Mesodermal cell (in vitro differentiated cells): Measurements from ENCODE around the gene PEX16.

Experiments
- H3K27ac ChIP-seq: 2 replicates; pipeline ENCODE4 v1.7.0; 2013; ENCODE audit warnings: mild to moderate bottlenecking, low read depth, low read length, moderate library complexity; ENCODE audit not compliant: severe bottlenecking
- H3K36me3 ChIP-seq: 2 replicates; pipeline ENCODE4 v1.7.1; 2013; ENCODE audit warnings: mild to moderate bottlenecking, low read length, moderate library complexity; ENCODE audit not compliant: control insufficient read depth, insufficient read depth
- H3K4me1 ChIP-seq: one replicate; pipeline ENCODE4 v1.7.1; 2013; ENCODE audit warnings: mild to moderate bottlenecking, low read length; ENCODE audit not compliant: insufficient read depth, control insufficient read depth, poor library complexity, severe bottlenecking
- H3K4me3 ChIP-seq: 2 replicates; pipeline ENCODE4 v1.7.0; 2013; ENCODE audit warnings: low read length, control low read depth, mild to moderate bottlenecking; ENCODE audit not compliant: insufficient read depth, poor library complexity, severe bottlenecking; ENCODE audit errors: extremely low read depth
- H3K9me3 ChIP-seq: 2 replicates; pipeline ENCODE4 v1.7.1; 2013; ENCODE audit warnings: mild to moderate bottlenecking, low read length, moderate library complexity; ENCODE audit not compliant: control insufficient read depth
- WGBS, 2 experiments: methylation state at CpG; one replicate each; pipeline ENCODE4 v1.1.5; 2013; ENCODE audit warnings: missing lambda C conversion rate in 2 of 2; ENCODE audit not compliant: insufficient coverage in 2 of 2; 5-methylcytosine and 5-hydroxymethylcytosine counted together

PEX16 gene

DNA sequence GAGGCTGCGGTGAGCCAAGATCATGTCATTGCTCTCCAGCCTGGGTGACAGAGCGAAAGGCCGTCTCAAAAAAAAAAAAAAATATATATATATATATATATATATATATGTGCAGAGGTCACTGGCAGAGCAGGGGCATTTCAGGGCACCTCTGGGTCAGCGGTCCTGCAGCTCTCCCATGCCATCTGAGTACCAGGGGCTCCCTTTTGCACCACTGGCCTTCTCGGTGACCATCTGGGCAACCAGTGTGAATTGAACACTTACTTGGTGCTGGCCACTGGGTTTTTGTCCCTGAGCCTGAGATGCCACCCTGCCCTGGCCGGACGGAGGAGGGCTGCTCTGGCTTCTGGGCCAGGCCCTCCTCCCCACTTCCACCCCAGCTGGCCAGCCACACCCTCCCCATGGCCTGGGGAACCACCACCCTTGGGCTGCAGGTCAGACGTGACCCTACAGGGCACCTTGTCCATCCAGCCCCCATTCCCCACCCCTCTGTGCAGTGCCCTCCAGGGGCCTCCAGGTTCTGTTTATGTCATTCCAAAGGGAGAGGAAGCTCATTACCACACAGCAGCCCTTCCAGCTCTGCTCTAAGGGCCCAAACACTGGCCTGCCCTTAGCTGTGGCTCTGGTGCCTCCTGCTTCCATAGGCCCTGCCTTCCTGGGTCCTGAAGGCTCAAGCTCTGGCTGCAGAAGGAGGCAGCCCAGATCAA is 22.0 kb downstream of the PEX16 start:
- Histone ChIP-seq H3K4me1 (peaks cover 10% of the 10 kb centered on the region), H3K27ac (no peak overlapping the region), H3K36me3 (no peaks in the 10 kb centered on the region), H3K9me3 (no peaks in the 10 kb centered on the region), H3K4me3 (no peak overlapping the region)
- 92 to 93% methylated on average over 5 of the region's 8 CpGs for WGBS, 2 experiments

DNA sequence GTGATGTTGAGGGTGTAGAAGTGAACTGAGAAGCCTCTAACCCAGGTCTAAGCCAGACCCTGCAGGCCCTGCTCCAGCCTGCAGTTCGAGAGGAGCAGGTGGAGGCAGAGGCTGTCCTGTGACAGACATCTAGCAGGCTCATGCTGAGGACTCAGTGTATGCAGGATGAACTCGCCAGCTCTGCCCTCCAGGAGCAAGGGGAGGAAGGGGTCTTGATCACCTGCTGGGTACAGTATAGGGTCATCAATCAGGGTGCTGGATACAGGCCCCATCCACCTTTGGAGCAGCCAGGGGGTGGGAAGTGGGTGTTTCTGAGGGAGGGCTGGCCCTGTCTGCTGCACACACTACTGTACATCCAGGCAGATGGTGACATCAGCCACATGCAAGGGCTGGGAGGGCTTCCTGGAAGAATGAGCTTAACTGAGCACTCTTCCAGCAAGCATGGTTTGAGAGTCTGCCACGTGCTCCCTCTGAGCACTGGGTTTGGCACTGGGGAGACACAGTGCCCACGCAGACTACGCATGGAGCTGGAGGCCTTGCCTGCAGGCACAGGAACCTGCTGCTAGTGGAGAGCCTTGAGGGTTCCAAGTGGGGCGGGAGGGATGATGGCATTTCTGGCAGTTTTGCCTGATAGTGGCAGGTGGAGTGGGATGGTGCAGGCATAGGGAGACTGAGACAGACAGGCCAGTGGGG is 23.0 kb downstream of the PEX16 start:
- H3K36me3 ChIP-seq: no peaks in the 10 kb centered on the region
- peaks cover 8% of the 10 kb centered on the region for H3K4me1 ChIP-seq
- no peak overlapping the region for H3K4me3 ChIP-seq
- no peak overlapping the region for H3K27ac ChIP-seq
- 72 to 83% methylated on average over 3 to 6 of the region's 6 CpGs for WGBS, 2 experiments
- H3K9me3 ChIP-seq: no peaks in the 10 kb centered on the region

DNA sequence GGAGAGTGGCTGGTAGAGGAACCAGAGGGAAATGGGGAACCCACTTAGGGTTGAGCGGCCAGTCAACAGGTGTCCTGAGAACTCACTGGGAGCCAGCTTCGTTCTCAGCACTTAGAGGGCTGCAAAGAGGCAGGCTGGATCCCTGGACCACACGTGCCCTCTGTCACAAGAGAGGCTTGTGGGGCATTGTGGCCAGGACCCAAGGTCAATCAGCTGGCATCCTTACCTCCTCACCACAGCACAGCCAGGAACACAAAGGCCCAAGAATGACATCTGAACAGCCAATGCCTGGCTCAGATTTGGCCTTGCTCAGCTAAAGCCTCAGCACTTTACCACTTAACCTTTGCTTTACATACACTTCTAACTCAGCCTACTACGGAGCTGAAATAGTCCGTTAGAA is 24.8 kb downstream of the PEX16 start:
- no peaks in the 10 kb centered on the region for H3K9me3 ChIP-seq
- 72 to 83% methylated on average over 3 to 5 of the region's 5 CpGs for WGBS, 2 experiments
- H3K4me1 ChIP-seq: peaks cover 5% of the 10 kb centered on the region
- no peak overlapping the region for H3K4me3 ChIP-seq
- no peak overlapping the region for H3K27ac ChIP-seq
- H3K36me3 ChIP-seq: no peaks in the 10 kb centered on the region

DNA sequence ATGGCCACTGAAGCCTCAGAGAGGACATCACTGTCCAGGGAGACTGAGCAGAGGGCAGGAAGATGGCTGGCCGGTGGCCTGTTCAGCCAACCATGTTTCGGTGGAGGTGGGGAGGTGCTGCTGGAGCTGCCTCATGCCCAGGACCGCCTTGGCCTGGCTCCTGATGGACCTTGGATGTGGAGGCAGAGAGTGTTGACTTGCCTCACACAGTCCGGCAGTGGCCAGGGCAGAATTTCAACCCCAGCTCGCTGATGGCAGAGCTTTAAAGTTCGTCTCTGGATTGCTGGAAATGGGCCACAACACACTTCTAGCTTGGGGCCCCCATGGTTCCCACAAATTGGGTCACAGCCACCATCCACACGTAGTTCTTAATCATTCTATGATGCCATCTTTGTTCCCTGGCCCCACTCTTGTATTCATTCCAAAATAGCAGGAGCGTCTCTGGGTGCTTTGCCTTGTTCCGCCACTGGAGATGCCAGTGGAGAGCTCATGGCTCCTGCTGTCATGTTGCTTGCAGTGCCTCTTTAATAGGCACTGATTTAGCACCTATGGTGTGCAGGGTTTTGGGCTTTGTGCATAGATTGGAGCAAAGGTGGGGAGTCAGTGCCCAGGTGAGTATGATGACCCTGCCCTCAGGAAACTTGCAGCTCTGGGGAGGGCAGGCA is 26.7 kb downstream of the PEX16 start:
- Histone ChIP-seq H3K4me1 (peaks cover under 1% of the 10 kb centered on the region), H3K9me3 (no peaks in the 10 kb centered on the region), H3K27ac (no peak overlapping the region), H3K4me3 (no peak overlapping the region), H3K36me3 (no peaks in the 10 kb centered on the region)
- WGBS, 2 experiments: 85 to 88% methylated on average over 9 of the region's 9 CpGs

DNA sequence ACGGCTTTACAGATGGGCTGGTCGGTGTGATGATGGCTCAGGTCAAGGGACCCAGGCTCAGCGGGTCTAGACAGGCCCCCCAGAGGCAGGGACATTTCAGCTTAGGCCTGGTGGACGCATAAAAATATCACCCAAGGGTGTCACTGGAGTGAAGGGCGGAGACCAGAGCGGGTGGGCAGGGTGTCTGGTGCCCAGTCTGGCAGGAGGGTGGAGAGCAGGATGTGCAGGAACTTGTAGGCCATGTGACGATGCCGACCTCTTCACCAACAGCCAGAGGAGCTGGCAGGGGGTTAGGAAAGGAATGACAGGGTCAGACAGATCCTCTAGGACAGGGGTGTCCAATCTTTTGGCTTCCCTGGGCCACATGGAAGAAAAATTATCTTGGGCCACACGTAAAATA is 27.7 kb downstream of the PEX16 start:
- Histone ChIP-seq H3K4me3 (no peak overlapping the region), H3K36me3 (no peaks in the 10 kb centered on the region), H3K9me3 (no peaks in the 10 kb centered on the region), H3K4me1 (no peaks in the 10 kb centered on the region), H3K27ac (no peak overlapping the region)
- WGBS, 2 experiments: 92 to 94% methylated on average over 8 of the region's 9 CpGs

DNA sequence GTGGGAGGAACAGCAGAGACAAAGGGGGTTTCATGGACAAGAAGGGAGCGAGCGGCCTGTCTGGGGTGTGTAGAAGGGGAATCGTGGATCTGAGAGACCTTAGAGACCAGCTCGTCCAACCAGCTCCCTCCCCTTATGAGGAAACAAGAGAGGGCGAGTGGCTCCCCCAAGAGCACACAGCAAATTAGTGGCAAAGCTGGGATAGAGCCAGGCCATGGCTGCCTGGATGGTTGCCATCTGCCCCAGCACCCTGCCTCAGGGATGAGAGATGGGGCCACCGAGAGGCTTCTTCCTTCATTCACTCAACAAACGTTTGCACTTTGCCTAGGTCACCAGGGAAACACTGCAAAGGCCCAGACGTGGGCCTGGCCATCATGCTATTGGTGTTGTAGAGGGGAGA is 28.1 kb downstream of the PEX16 start:
- Histone ChIP-seq H3K27ac (no peak overlapping the region), H3K4me3 (no peak overlapping the region), H3K36me3 (no peaks in the 10 kb centered on the region), H3K4me1 (no peaks in the 10 kb centered on the region), H3K9me3 (no peaks in the 10 kb centered on the region)
- WGBS, 2 experiments: 84 to 85% methylated on average over 6 to 7 of the region's 8 CpGs

DNA sequence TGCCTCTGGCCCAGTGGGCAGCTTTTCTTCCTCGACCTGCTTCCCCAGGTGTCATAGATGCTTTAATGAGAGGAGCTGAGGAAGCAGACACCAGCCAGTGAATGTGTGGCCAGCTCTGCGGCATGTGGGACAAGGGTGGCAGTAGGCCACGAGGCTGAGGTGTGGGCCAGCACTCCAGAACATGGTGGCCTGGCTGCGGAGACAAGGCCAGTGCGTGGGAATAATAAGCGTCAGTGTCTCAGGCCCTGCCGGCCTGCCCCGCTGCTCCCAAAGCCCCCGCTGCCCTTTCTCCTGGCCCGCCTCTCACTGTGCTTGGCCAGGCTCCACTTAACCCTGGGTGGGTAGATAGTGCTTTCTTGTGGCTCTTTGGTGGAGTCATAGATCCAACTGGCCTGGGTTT is 30.1 kb downstream of the PEX16 start:
- Histone ChIP-seq H3K36me3 (no peaks in the 10 kb centered on the region), H3K9me3 (no peaks in the 10 kb centered on the region), H3K4me3 (no peak overlapping the region), H3K27ac (no peak overlapping the region), H3K4me1 (no peaks in the 10 kb centered on the region)
- 88 to 93% methylated on average over 9 to 10 of the region's 10 CpGs for WGBS, 2 experiments

DNA sequence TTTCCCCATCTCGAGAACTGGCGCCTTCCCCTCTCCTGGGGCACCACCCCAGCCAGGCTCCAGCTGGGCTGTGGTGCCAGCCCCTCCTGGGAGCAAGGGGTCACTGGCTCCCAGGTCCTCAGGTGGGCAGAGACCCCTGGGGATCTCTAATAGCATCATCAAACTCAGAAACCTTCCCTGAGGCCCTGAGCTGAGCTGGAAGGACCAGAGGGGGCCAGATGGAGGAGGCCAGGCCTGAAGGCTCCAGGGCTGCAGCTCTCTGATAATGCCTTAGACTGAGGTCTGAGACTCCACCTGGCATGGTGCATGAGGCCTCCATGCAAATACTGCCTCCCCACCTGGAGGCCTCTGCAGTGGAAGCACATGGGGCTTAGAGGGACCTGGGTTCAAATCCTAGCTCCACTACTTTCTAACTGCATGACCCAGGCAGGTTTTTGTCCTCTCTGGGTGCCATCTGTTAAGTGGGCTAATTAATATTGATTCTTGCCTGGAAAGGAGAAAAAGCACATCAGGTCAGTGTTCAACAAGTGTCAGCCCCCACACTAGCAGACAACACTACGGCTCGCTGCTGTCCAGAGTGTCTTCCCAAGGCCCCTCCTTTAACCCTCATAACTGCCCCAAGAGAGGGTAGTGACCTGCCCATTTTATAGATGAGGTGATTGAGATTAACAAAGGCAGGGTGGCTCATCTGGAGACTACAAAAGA is 30.7 kb downstream of the PEX16 start:
- no peaks in the 10 kb centered on the region for H3K36me3 ChIP-seq
- no peak overlapping the region for H3K4me3 ChIP-seq
- no peaks in the 10 kb centered on the region for H3K9me3 ChIP-seq
- H3K4me1 ChIP-seq: no peaks in the 10 kb centered on the region
- no peak overlapping the region for H3K27ac ChIP-seq
- WGBS, 2 experiments: 64% methylated on average over 2 of the region's 4 CpGs; no CpG with 5 or more reads in 1 of the 2 experiments

DNA sequence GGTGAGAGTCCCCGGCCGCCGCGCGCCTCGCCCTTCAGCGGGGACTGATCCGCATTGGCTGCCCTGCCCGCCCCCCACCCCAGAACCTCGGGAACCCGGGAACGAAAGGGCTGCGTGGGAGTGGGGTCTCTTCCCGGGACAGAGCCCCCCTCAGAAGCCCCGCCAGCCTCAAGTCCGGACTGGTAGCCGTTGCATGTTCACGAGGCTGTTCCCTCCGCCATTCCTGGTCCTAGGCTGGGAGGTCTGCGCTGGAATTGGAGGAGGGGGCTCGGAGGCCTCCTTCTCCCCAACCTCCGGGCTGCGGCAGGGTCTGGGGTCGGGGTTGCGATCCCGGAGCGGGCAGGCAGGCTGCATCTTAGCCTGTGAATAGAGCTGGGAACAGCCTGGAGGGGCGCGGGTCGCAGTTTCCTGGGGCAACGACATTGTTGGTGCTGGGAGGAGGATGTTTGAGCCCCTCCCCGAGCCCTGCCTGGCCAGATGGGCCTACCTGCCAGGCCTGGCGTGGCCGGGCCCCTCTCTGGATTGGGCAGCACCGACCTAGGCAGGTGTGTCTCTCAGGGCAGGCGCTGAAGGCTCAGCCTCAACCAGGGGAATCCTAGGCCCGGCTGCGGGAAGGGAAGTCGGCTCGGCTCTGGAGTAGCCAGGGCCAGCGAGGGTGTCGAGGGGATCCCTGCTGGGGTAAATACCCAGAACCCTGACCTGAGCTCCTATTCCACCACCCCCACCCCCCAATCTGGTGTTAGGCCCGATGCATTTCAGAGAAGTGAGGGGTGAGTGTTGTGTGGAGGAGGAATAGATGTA is 31.6 kb downstream of the PEX16 start:
- Histone ChIP-seq H3K4me1 (no peaks in the 10 kb centered on the region), H3K36me3 (no peaks in the 10 kb centered on the region), H3K9me3 (no peaks in the 10 kb centered on the region), H3K4me3 (peak overlapping the region; percentile 39), H3K27ac (no peak overlapping the region)
- WGBS, 2 experiments: 12 to 16% methylated on average over 19 to 25 of the region's 43 CpGs

DNA sequence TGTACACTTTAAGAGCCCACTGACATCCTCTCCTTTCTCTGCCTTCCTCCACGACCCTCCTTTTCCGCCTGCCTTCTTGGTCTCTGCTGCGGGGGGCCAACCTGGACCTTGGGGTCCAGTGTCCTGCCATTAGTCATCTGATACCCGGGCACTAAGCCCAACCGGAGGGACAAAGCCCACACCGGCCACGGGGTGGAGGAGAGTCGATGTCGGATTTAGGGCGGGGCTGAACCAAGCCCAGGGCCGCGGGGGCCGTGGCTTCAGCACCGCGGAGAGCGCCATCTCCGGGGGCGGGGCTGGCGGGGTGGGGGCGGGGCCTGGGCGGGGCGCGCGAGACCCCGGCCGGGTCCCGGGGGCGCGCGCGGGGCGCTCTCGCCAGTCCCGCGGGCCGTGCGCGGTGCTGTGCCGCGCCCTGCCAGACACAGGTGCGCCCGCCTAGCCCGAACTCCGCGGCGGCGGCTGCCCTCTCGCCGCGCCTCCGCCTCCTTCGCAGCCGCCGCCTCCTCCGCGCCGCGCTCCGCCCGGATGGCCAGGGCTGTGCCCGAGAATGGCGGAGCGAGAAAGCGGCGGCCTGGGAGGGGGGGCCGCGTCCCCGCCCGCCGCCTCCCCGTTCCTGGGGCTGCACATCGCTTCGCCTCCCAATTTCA is 32.3 kb downstream of the PEX16 start, which contains the start of gene MAPK8IP1:
Gene MAPK8IP1 (plus strand): TSS at position 378 of the 647 bp plus-strand sequence. CDS start 170 bp downstream, at position 548.
- peak within 1 kb of the TSS; percentile 39 for H3K4me3 ChIP-seq
- no peaks in the 10 kb centered on the region for H3K4me1 ChIP-seq
- no peak within 1 kb of the TSS for H3K27ac ChIP-seq
- WGBS, 2 experiments: 2 to 4% methylated on average over 32 to 56 of the region's 73 CpGs
- H3K36me3 ChIP-seq: no peaks in the 10 kb centered on the region
- no peaks in the 10 kb centered on the region for H3K9me3 ChIP-seq
